H1 (cell line): ENCODE results near the gene LTBP1. TPM values are rescaled to one million over a fixed set of nuclear protein-coding genes. Genes with fewer than 3 reads are reported as not detected.

ENCODE experiments used
- CTCF ChIA-PET: fragments of 300-600 bp; sonication (Branson Sonifier 250); formaldehyde crosslinking; loops from one replicate; lab custom pipeline; 2021; ENCODE audit not compliant: partially characterized antibody; lab: Charles Lee
- POLR2A ChIA-PET: fragments of 300-600 bp; sonication (Branson Sonifier 250); formaldehyde crosslinking; loops from one replicate; lab custom pipeline; 2021; ENCODE audit warnings: inconsistent platforms; ENCODE audit not compliant: partially characterized antibody; lab: Charles Lee
- DNase-seq, 2 experiments: peaks; one replicate each; pipeline versions ENCODE4 v3.0.0 to v3.0.0-alpha.2; 2010 to 2022; ENCODE audit warnings: low spot score in 2 of 2, low read depth in 1 of 2, mixed read lengths in 1 of 2
- FAIRE-seq: peaks from 2 replicates; lab custom pipeline; 2011; peaks lifted over from hg19 to GRCh38; lab: Jason Lieb, UNC
- H2AFZ ChIP-seq: 2 replicates; pipeline ENCODE4 v1.8.1; 2012; ENCODE audit warnings: low read length, inconsistent platforms
- H2AK5ac ChIP-seq: 2 replicates; pipeline ENCODE4 v1.6.1; 2013; ENCODE audit warnings: low read depth, low read length
- H2BK120ac ChIP-seq: replicated peaks from 2 replicates; pipeline ENCODE3; 2013; ENCODE audit warnings: low read depth, low read length, inconsistent platforms
- H2BK12ac ChIP-seq: 2 replicates; pipeline ENCODE4 v1.6.1; 2013; ENCODE audit warnings: low read depth, low read length
- H2BK15ac ChIP-seq: 2 replicates; pipeline ENCODE4 v1.6.1; 2013; ENCODE audit warnings: low read length
- H2BK20ac ChIP-seq: 2 replicates; pipeline ENCODE4 v1.6.1; 2013; ENCODE audit warnings: low read length
- H2BK5ac ChIP-seq: 2 replicates; pipeline ENCODE4 v1.6.1; 2013; ENCODE audit warnings: low read depth, low read length
- H3K14ac ChIP-seq: 2 replicates; pipeline ENCODE4 v1.6.1; 2013; ENCODE audit warnings: inconsistent platforms; ENCODE audit not compliant: insufficient read length
- H3K18ac ChIP-seq: 2 replicates; pipeline ENCODE4 v1.6.1; 2013; ENCODE audit warnings: low read length; ENCODE audit errors: extremely low read depth
- H3K23ac ChIP-seq: 2 replicates; pipeline ENCODE4 v1.6.1; 2013; ENCODE audit warnings: inconsistent platforms; ENCODE audit not compliant: insufficient read length
- H3K23me2 ChIP-seq: 2 replicates; pipeline ENCODE4 v1.6.1; 2013; ENCODE audit warnings: low read depth, low read length
- H3K27ac ChIP-seq: 2 replicates; pipeline ENCODE4 v1.6.1; 2011; ENCODE audit warnings: low read depth, low read length, inconsistent platforms
- H3K27me3 ChIP-seq, 4 experiments: replicated peaks in 1 of 4; 1 replicate in 1 of 4; 2 replicates in 3 of 4; pipeline versions ENCODE4 v1.6.1 to v1.8.1; 2011 to 2013; ENCODE audit warnings: low read length in 3 of 4, mild to moderate bottlenecking in 3 of 4, inconsistent platforms in 2 of 4, mixed read lengths in 2 of 4, moderate library complexity in 1 of 4; ENCODE audit not compliant: control insufficient read depth in 3 of 4, insufficient read depth in 3 of 4; ENCODE audit errors: extremely low read depth in 1 of 4
- H3K36me3 ChIP-seq, 4 experiments: 2 replicates each; pipeline versions ENCODE4 v1.6.1 to v1.8.1; 2011 to 2013; ENCODE audit warnings: mild to moderate bottlenecking in 4 of 4, low read length in 3 of 4, moderate library complexity in 2 of 4, control low read depth in 1 of 4, inconsistent platforms in 1 of 4; ENCODE audit not compliant: insufficient read depth in 4 of 4, control insufficient read depth in 2 of 4
- H3K4ac ChIP-seq: replicated peaks from 2 replicates; pipeline ENCODE3; 2013; ENCODE audit warnings: low read length, low read depth, mixed read lengths, inconsistent platforms; ENCODE audit not compliant: insufficient read length
- H3K4me1 ChIP-seq, 4 experiments: replicated peaks in 1 of 4; 1 replicate in 1 of 4; 2 replicates in 3 of 4; pipeline versions ENCODE4 v1.6.1 to v1.8.1; 2011 to 2013; ENCODE audit warnings: low read length in 3 of 4, inconsistent platforms in 2 of 4, mixed read lengths in 1 of 4; ENCODE audit not compliant: insufficient read depth in 4 of 4, control insufficient read depth in 3 of 4
- H3K4me2 ChIP-seq, 2 experiments: 2 replicates each; pipeline versions ENCODE4 v1.6.1 to v1.8.1; 2011 to 2013; ENCODE audit warnings: low read depth in 2 of 2, low read length in 2 of 2, control low read depth in 1 of 2, inconsistent platforms in 1 of 2, mild to moderate bottlenecking in 1 of 2; ENCODE audit not compliant: insufficient read depth in 1 of 2
- H3K4me3 ChIP-seq, 4 experiments: fragments of 200-600, 300-600 bp in 1 of 4; sonication (generic), shearing (Covaris generic), sonication (Bioruptor Twin) in 1 of 4; 2 replicates each; pipeline versions ENCODE4 v1.5.1 to v1.8.1; 2011 to 2016; ENCODE audit warnings: low read length in 4 of 4, low read depth in 3 of 4, control low read depth in 2 of 4, inconsistent platforms in 2 of 4, mild to moderate bottlenecking in 2 of 4, mixed read lengths in 1 of 4, moderate library complexity in 1 of 4; ENCODE audit not compliant: insufficient read depth in 2 of 4; ENCODE audit errors: extremely low read depth in 1 of 4
- H3K56ac ChIP-seq: replicated peaks from 2 replicates; pipeline ENCODE3; 2013; ENCODE audit warnings: low read depth, mild to moderate bottlenecking, mixed read lengths, low read length, inconsistent platforms; ENCODE audit not compliant: insufficient read length
- H3K79me1 ChIP-seq: 2 replicates; pipeline ENCODE4 v1.6.1; 2013; ENCODE audit warnings: low read depth, low read length, control low read depth
- H3K79me2 ChIP-seq, 2 experiments: 2 replicates each; pipeline versions ENCODE4 v1.6.1 to v1.8.1; 2012 to 2013; ENCODE audit warnings: low read length in 2 of 2, mild to moderate bottlenecking in 2 of 2, inconsistent platforms in 1 of 2; ENCODE audit not compliant: insufficient read depth in 2 of 2, control insufficient read depth in 1 of 2
- H3K9ac ChIP-seq, 4 experiments: replicated peaks in 1 of 4; 1 replicate in 1 of 4; 2 replicates in 3 of 4; pipeline versions ENCODE4 v1.6.1 to v1.8.1; 2011 to 2013; ENCODE audit warnings: low read depth in 3 of 4, low read length in 3 of 4, control low read depth in 2 of 4, mild to moderate bottlenecking in 2 of 4, moderate library complexity in 2 of 4, inconsistent platforms in 1 of 4; ENCODE audit errors: extremely low read depth in 1 of 4
- H3K9me3 ChIP-seq, 2 experiments: 2 replicates each; pipeline versions ENCODE4 v1.6.1 to v1.8.1; 2012 to 2013; ENCODE audit warnings: mild to moderate bottlenecking in 2 of 2, moderate library complexity in 2 of 2, control low read depth in 1 of 2, inconsistent platforms in 1 of 2, low read depth in 1 of 2, low read length in 1 of 2, mixed read lengths in 1 of 2; ENCODE audit not compliant: insufficient read depth in 2 of 2
- H4K20me1 ChIP-seq, 2 experiments: replicated peaks in 1 of 2; 2 replicates each; pipeline versions ENCODE3 to v1.8.1; 2011 to 2013; ENCODE audit warnings: inconsistent platforms in 2 of 2, low read length in 2 of 2, mild to moderate bottlenecking in 1 of 2; ENCODE audit not compliant: insufficient read depth in 2 of 2, control insufficient read depth in 1 of 2
- H4K5ac ChIP-seq: 2 replicates; pipeline ENCODE4 v1.6.1; 2013; ENCODE audit warnings: low read length, low read depth, mixed read lengths, inconsistent platforms; ENCODE audit not compliant: insufficient read length
- H4K8ac ChIP-seq: 2 replicates; pipeline ENCODE4 v1.8.0; 2013; ENCODE audit warnings: mild to moderate bottlenecking, moderate library complexity, low read length, inconsistent platforms; ENCODE audit not compliant: insufficient read depth; ENCODE audit errors: extremely low read depth
- H4K91ac ChIP-seq: replicated peaks from 2 replicates; pipeline ENCODE3; 2013; ENCODE audit warnings: low read length, mixed read lengths, inconsistent platforms; ENCODE audit not compliant: insufficient read length
- BACH1 ChIP-seq: IDR thresholded peaks from 2 replicates; pipeline ENCODE4 v1.6.1; 2012; ENCODE audit warnings: low read length, improper control_type of control experiment
- CBX8 ChIP-seq: fragments of 300-800, 300-1000 bp; sonication (generic); IDR thresholded peaks from 2 replicates; pipeline ENCODE4 v1.7.1; 2016; ENCODE audit warnings: low read depth, low read length, borderline replicate concordance
- NANOG ChIP-seq: IDR thresholded peaks from 2 replicates; pipeline ENCODE4 v1.6.1; 2011; ENCODE audit warnings: low read length, low read depth, mild to moderate bottlenecking, inconsistent platforms; ENCODE audit not compliant: insufficient read depth, poor library complexity, severe bottlenecking
- NRF1 ChIP-seq: IDR thresholded peaks from 2 replicates; pipeline ENCODE4 v1.6.1; 2011; ENCODE audit warnings: mild to moderate bottlenecking, low read depth, low read length, improper control_type of control experiment
- RNF2 ChIP-seq: fragments of 200-900, 300-1000 bp; sonication (generic); IDR thresholded peaks from 2 replicates; pipeline ENCODE4 v1.7.1; 2016; ENCODE audit warnings: borderline replicate concordance, low read depth, mild to moderate bottlenecking, antibody characterized with exemption, low read length; ENCODE audit not compliant: poor library complexity, severe bottlenecking; ENCODE audit errors: missing control alignments
- WGBS, 2 experiments: shearing (Covaris generic) in 1 of 2; methylation state at CpG; one replicate each; pipeline versions ENCODE4 v1.1.6 to v1.1.7; 2013 to 2015; ENCODE audit warnings: low lambda C conversion rate in 2 of 2, mixed read lengths in 2 of 2, inconsistent platforms in 1 of 2, low coverage in 1 of 2, missing lambda C conversion rate in 1 of 2; ENCODE audit not compliant: insufficient replicate concordance in 2 of 2, insufficient coverage in 1 of 2, insufficient read length in 1 of 2; ENCODE audit errors: extremely low coverage in 1 of 2, missing lambda C conversion rate in 1 of 2; 5-methylcytosine and 5-hydroxymethylcytosine counted together
- polyA plus RNA-seq, 7 experiments: library from polyadenylated mRNA; depleted of rRNA in 3 of 7; stranded (reverse) in 5 of 7; unstranded in 2 of 7; fragments of >200 nt in 5 of 7; fragments of 200-250 nt in 2 of 7; gene quantifications; 1 replicate in 5 of 7; 2 replicates in 1 of 7; 4 replicates in 1 of 7; pipeline versions ENCODE4 v1.2.1 to v1.2.3, GENCODE V29; 2011 to 2013; ENCODE audit warnings: missing spikeins in 2 of 7, mixed read lengths in 2 of 7
- total RNA-seq: library from RNA; stranded (reverse); fragmentation: NEBNext Ultra II Directional; extraction: Animal tissue kit (Norgen Biotek cat#: 25700); gene quantifications from 2 replicates; pipeline ENCODE4 v1.2.1, GENCODE V29; 2021

LTBP1 gene
- total and polyA plus RNA-seq, 2 of the 8 experiments (the other 6 are each of a cell fraction or from before 2014, with no cell fraction given) = 15.4 to 24.7 TPM

DNA sequence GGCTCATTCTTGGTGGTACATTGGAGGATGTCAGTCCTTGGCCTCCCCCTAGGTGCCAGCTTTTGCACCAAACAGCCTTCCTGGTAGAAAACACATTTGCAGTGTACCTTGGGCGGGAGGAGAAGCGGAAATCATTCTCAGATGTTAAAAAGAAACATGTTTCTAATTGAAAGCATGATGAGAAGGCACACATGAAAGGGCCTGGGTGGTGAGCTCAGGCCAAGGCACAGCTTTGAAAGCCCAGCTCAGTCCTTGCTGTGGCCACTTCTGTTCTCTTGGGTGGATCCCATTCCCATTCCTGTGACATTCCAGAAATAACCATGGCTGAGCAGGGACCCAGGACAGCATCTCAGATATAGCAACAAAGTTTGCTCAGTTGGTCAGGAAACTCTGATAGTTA, 71.5 kb downstream of the LTBP1 start:
- Histone ChIP-seq H3K4me2 (no peak overlapping the region), H3K9ac (no peak overlapping the region), H4K8ac (no peak overlapping the region), H3K14ac (no peak overlapping the region), H2BK15ac (no peak overlapping the region), H3K56ac (no peak overlapping the region), H3K4me3 (no peak overlapping the region), H4K91ac (no peak overlapping the region), H3K27me3 (no peaks in the 10 kb centered on the region), H4K5ac (no peak overlapping the region), H2AFZ (no peak overlapping the region), H3K27ac (no peak overlapping the region), H3K4ac (no peak overlapping the region), H3K23me2 (no peaks in the 10 kb centered on the region), H3K18ac (no peak overlapping the region), H3K36me3 (no peaks in the 10 kb centered on the region), H4K20me1 (no peaks in the 10 kb centered on the region), H2AK5ac (no peak overlapping the region), H2BK120ac (no peak overlapping the region), H2BK5ac (no peak overlapping the region), H3K23ac (no peak overlapping the region), H3K4me1 (peaks cover 0 to 7% (median 4%) of the 10 kb centered on the region in 4 experiments; a peak in 6 of 7 replicates), H3K79me2 (no peaks in the 10 kb centered on the region), H3K9me3 (no peaks in the 10 kb centered on the region), H2BK20ac (no peak overlapping the region), H3K79me1 (0 out of 2 replicates have a peak, but pooled peaks cover 2% of the 10 kb centered on the region), H2BK12ac (no peak overlapping the region)
- DNase-seq (no peak), FAIRE-seq (no peak)
- WGBS, 2 experiments = 81% methylated on average over 2 of the region's 2 CpGs; no CpG with 5 or more reads in 1 of the 2 experiments
- ChIA-PET POLR2A (no interaction called here), CTCF (interaction anchor here (0.8 to 1.4 kb wide), 6 partner anchors 10 to 530 kb away, joined by 3 to 4 read pairs (median 3); no protein-coding TSS in a partner anchor)
- TF ChIP-seq NANOG (no peak), CBX8 (no peak), RNF2 (no peak), NRF1 (no peak), BACH1 (no peak)
